Measurements from ENCODE around the gene AHDC1.

The AHDC1 gene

GRCh38 chr1:27547220-27548116 lies 56.5 kb downstream of the AHDC1 start:
- no peaks in the 10 kb centered on the region for H3K27me3 ChIP-seq (ENCODE audit: insufficient read depth, low read depth)
- no peak overlapping the region for H3K9ac ChIP-seq
- H3K79me2 ChIP-seq (ENCODE audit: insufficient read depth, low read depth): no peaks in the 10 kb centered on the region
- no peaks in the 10 kb centered on the region for H4K20me1 ChIP-seq (ENCODE audit: insufficient read depth)
- 0 out of 2 replicates have a peak, but pooled peaks have one; percentile 19 for TF ChIP-seq CTCF (conservative IDR thresholded peaks at IDR 0.05; ENCODE audit: low read depth, low read length)
- H3K27ac ChIP-seq: no peak overlapping the region
- no peaks in the 10 kb centered on the region for H3K4me1 ChIP-seq (ENCODE audit: low read depth, poor library complexity, severe bottlenecking)
- no peaks in the 10 kb centered on the region for H3K36me3 ChIP-seq (ENCODE audit: insufficient read depth)
- H2AFZ ChIP-seq (ENCODE audit: low read depth): no peak overlapping the region
- no peak overlapping the region for H3K4me3 ChIP-seq (IDR thresholded peaks at IDR 0.05; ENCODE audit: insufficient read depth, low read depth, low read length)
- H3K4me2 ChIP-seq: no peak overlapping the region

- H4K20me1 ChIP-seq (ENCODE audit: insufficient read depth): no peaks in the 10 kb centered on the region
- H3K79me2 ChIP-seq (ENCODE audit: insufficient read depth, low read depth): no peaks in the 10 kb centered on the region
- H3K36me3 ChIP-seq (ENCODE audit: insufficient read depth): no peaks in the 10 kb centered on the region
- H2AFZ ChIP-seq (ENCODE audit: low read depth): no peak overlapping the region
- H3K27ac ChIP-seq: no peak overlapping the region
- no peaks in the 10 kb centered on the region for H3K4me1 ChIP-seq (ENCODE audit: low read depth, poor library complexity, severe bottlenecking)
- no peak overlapping the region for H3K9ac ChIP-seq
- H3K27me3 ChIP-seq (ENCODE audit: insufficient read depth, low read depth): no peaks in the 10 kb centered on the region
- no peak for TF ChIP-seq CTCF (conservative IDR thresholded peaks at IDR 0.05; ENCODE audit: low read depth, low read length)
- H3K4me3 ChIP-seq (IDR thresholded peaks at IDR 0.05; ENCODE audit: insufficient read depth, low read depth, low read length): no peak overlapping the region
- H3K4me2 ChIP-seq: no peak overlapping the region
Observed at GRCh38 chr1:27545876-27546275, 58.1 kb downstream of the AHDC1 start.

GRCh38 chr1:27545271-27545670 lies 58.7 kb downstream of the AHDC1 start:
- Histone ChIP-seq H3K4me1 (ENCODE audit: low read depth, poor library complexity, severe bottlenecking) (no peaks in the 10 kb centered on the region), H3K36me3 (ENCODE audit: insufficient read depth) (no peaks in the 10 kb centered on the region)

GRCh38 chr1:27544834-27545233 lies 59.1 kb downstream of the AHDC1 start:
- Histone ChIP-seq H3K9ac (no peak overlapping the region), H3K4me3 (IDR thresholded peaks at IDR 0.05; ENCODE audit: insufficient read depth, low read depth, low read length) (no peak overlapping the region), H3K27ac (no peak overlapping the region), H3K4me2 (no peak overlapping the region), H4K20me1 (ENCODE audit: insufficient read depth) (no peaks in the 10 kb centered on the region), H3K36me3 (ENCODE audit: insufficient read depth) (no peaks in the 10 kb centered on the region), H3K27me3 (ENCODE audit: insufficient read depth, low read depth) (no peaks in the 10 kb centered on the region), H2AFZ (ENCODE audit: low read depth) (no peak overlapping the region), H3K79me2 (ENCODE audit: insufficient read depth, low read depth) (no peaks in the 10 kb centered on the region), H3K4me1 (ENCODE audit: low read depth, poor library complexity, severe bottlenecking) (no peaks in the 10 kb centered on the region)
- no peak for TF ChIP-seq CTCF (conservative IDR thresholded peaks at IDR 0.05; ENCODE audit: low read depth, low read length)

More at GRCh38 chr1:27545271-27545670, 58.7 kb downstream of the AHDC1 start:
- H3K79me2 ChIP-seq (ENCODE audit: insufficient read depth, low read depth): no peaks in the 10 kb centered on the region
- H3K27ac ChIP-seq: no peak overlapping the region
- H3K27me3 ChIP-seq (ENCODE audit: insufficient read depth, low read depth): no peaks in the 10 kb centered on the region
- no peaks in the 10 kb centered on the region for H4K20me1 ChIP-seq (ENCODE audit: insufficient read depth)
- TF ChIP-seq CTCF (conservative IDR thresholded peaks at IDR 0.05; ENCODE audit: low read depth, low read length): no peak
- no peak overlapping the region for H2AFZ ChIP-seq (ENCODE audit: low read depth)
- H3K9ac ChIP-seq: no peak overlapping the region
- H3K4me3 ChIP-seq (IDR thresholded peaks at IDR 0.05; ENCODE audit: insufficient read depth, low read depth, low read length): no peak overlapping the region
- no peak overlapping the region for H3K4me2 ChIP-seq

Data from KMS-11 (cell line).